Neural progenitor cell (in vitro differentiated cells): ENCODE data around the gene MXRA8.

ENCODE experiments used
- CTCF ChIP-seq: fragments of 200-600 bp; sonication (generic); IDR thresholded peaks from 2 replicates; pipeline ENCODE4 v1.5.1; 2017; ENCODE audit warnings: antibody characterized with exemption, mild to moderate bottlenecking
- EZH2 ChIP-seq: fragments of 200-600 bp; sonication (generic); IDR thresholded peaks from 2 replicates; pipeline ENCODE4 v1.6.1; 2017; ENCODE audit warnings: antibody characterized with exemption, mild to moderate bottlenecking, moderate library complexity
- EZH2phosphoT487 ChIP-seq: fragments of 200-600 bp; sonication (generic); IDR thresholded peaks from 2 replicates; pipeline ENCODE4 v1.6.1; 2017; ENCODE audit warnings: antibody characterized with exemption

GRCh38 chr1:1311107-1312104, 46.9 kb downstream of the MXRA8 start:
- TF ChIP-seq CTCF (no peak), EZH2phosphoT487 (no peak), EZH2 (no peak)
